HG02642 (cell line): ENCODE measurements around the gene EVI5L.

Source experiments
- ATAC-seq: cut with Tn5 transposase; IDR thresholded peaks from one replicate; pipeline ENCODE4 v1.9.1; 2021; ENCODE audit warnings: mild to moderate bottlenecking; ENCODE audit not compliant: unreplicated experiment, poor library complexity

EVI5L gene

GRCh38 chr19:7869910-7870511 lies 40.0 kb downstream of the EVI5L start:
- ATAC-seq = no peak

GRCh38 chr19:7870571-7871436 lies 40.8 kb downstream of the EVI5L start:
- ATAC-seq = no peak

- no peak for ATAC-seq
Observed at GRCh38 chr19:7871437-7872305, 41.7 kb downstream of the EVI5L start.

- no peak for ATAC-seq
Observed at GRCh38 chr19:7872306-7873204, 42.5 kb downstream of the EVI5L start.

- ATAC-seq = no peak
Observed at GRCh38 chr19:7873304-7874075, 43.5 kb downstream of the EVI5L start.

GRCh38 chr19:7874076-7874896 lies 44.3 kb downstream of the EVI5L start, which contains the start of gene PRR36:
PRR36 (minus strand) TSS chr19:7874390; CDS start chr19:7873689, 701 bp downstream.
- ATAC-seq = no peak

GRCh38 chr19:7874897-7875273 lies 44.9 kb downstream of the EVI5L start:
- no peak for ATAC-seq

GRCh38 chr19:7877249-7877836 lies 47.3 kb downstream of the EVI5L start:
- no peak for ATAC-seq

GRCh38 chr19:7879111-7879807 lies 49.2 kb downstream of the EVI5L start:
- no peak for ATAC-seq

- no peak for ATAC-seq
Observed at GRCh38 chr19:7879836-7880235, 49.8 kb downstream of the EVI5L start.

GRCh38 chr19:7881910-7882309 lies 51.9 kb downstream of the EVI5L start:
- ATAC-seq = no peak

- no peak for ATAC-seq
Observed at GRCh38 chr19:7883105-7883504, 53.1 kb downstream of the EVI5L start.

- ATAC-seq = no peak
Observed at GRCh38 chr19:7883796-7884570, 54.0 kb downstream of the EVI5L start.

GRCh38 chr19:7885818-7886217 lies 55.8 kb downstream of the EVI5L start:
- no peak for ATAC-seq

- no peak for ATAC-seq
Observed at GRCh38 chr19:7887408-7888144, 57.6 kb downstream of the EVI5L start.
